ENCODE results near the gene MAN2A2.

MAN2A2 gene

DNA sequence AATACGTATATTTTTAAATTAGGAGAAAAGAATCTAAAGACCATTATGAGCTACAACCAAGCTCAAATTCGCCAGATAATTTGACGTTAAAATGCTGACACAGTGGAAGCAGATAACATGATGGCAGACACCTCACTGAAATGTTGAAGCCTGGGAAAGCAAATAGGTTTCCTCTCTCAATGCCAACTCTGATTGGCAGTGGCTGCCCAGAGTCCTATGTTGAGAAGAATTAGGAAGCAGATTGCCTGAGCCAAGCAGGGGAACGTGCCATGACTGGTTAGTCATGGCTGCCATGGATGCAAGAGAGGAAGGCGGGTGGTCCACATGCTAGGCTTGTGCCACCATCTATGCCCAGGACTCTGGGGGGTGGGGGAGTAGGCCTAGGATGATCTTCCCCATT, 35.2 kb downstream of the MAN2A2 start:
- TF ChIP-seq ZFP30 (CRISPR knock-in tag; IDR thresholded peaks at IDR 0.05): no peak
- no peak for TF ChIP-seq ZNF8 (CRISPR knock-in tag; IDR thresholded peaks at IDR 0.05)
- no peak for TF ChIP-seq RARB (CRISPR knock-in tag; IDR thresholded peaks at IDR 0.05)
- TF ChIP-seq ISL1 (CRISPR knock-in tag; IDR thresholded peaks at IDR 0.05): no peak
- TF ChIP-seq, protein P1, sequence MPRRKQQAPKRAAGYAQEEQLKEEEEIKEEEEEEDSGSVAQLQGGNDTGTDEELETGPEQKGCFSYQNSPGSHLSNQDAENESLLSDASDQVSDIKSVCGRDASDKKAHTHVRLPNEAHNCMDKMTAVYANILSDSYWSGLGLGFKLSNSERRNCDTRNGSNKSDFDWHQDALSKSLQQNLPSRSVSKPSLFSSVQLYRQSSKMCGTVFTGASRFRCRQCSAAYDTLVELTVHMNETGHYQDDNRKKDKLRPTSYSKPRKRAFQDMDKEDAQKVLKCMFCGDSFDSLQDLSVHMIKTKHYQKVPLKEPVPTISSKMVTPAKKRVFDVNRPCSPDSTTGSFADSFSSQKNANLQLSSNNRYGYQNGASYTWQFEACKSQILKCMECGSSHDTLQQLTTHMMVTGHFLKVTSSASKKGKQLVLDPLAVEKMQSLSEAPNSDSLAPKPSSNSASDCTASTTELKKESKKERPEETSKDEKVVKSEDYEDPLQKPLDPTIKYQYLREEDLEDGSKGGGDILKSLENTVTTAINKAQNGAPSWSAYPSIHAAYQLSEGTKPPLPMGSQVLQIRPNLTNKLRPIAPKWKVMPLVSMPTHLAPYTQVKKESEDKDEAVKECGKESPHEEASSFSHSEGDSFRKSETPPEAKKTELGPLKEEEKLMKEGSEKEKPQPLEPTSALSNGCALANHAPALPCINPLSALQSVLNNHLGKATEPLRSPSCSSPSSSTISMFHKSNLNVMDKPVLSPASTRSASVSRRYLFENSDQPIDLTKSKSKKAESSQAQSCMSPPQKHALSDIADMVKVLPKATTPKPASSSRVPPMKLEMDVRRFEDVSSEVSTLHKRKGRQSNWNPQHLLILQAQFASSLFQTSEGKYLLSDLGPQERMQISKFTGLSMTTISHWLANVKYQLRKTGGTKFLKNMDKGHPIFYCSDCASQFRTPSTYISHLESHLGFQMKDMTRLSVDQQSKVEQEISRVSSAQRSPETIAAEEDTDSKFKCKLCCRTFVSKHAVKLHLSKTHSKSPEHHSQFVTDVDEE (CRISPR knock-in tag; IDR thresholded peaks at IDR 0.05): no peak
- no peak for TF ChIP-seq GLIS3 (CRISPR knock-in tag; IDR thresholded peaks at IDR 0.05)
- no peak for TF ChIP-seq CSDC2 (CRISPR knock-in tag; IDR thresholded peaks at IDR 0.05)
- no peak for TF ChIP-seq TOX (CRISPR knock-in tag; IDR thresholded peaks at IDR 0.05; ENCODE audit: borderline replicate concordance)
- TF ChIP-seq OSR1 (CRISPR knock-in tag; IDR thresholded peaks at IDR 0.05): no peak
- TF ChIP-seq BACH2 (CRISPR knock-in tag; IDR thresholded peaks at IDR 0.05; ENCODE audit: borderline replicate concordance): no peak
- TF ChIP-seq ZFP3 (CRISPR knock-in tag; IDR thresholded peaks at IDR 0.05): no peak
- TF ChIP-seq ESRRG (CRISPR knock-in tag; IDR thresholded peaks at IDR 0.05): no peak
- TF ChIP-seq, protein P2, sequence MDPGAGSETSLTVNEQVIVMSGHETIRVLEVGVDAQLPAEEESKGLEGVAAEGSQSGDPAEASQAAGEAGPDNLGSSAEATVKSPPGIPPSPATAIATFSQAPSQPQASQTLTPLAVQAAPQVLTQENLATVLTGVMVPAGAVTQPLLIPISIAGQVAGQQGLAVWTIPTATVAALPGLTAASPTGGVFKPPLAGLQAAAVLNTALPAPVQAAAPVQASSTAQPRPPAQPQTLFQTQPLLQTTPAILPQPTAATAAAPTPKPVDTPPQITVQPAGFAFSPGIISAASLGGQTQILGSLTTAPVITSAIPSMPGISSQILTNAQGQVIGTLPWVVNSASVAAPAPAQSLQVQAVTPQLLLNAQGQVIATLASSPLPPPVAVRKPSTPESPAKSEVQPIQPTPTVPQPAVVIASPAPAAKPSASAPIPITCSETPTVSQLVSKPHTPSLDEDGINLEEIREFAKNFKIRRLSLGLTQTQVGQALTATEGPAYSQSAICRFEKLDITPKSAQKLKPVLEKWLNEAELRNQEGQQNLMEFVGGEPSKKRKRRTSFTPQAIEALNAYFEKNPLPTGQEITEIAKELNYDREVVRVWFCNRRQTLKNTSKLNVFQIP (CRISPR knock-in tag; IDR thresholded peaks at IDR 0.05; ENCODE audit: borderline replicate concordance, low read depth): no peak
- no peak for TF ChIP-seq ZC3H10 (CRISPR knock-in tag; IDR thresholded peaks at IDR 0.05)
- TF ChIP-seq, protein P3, sequence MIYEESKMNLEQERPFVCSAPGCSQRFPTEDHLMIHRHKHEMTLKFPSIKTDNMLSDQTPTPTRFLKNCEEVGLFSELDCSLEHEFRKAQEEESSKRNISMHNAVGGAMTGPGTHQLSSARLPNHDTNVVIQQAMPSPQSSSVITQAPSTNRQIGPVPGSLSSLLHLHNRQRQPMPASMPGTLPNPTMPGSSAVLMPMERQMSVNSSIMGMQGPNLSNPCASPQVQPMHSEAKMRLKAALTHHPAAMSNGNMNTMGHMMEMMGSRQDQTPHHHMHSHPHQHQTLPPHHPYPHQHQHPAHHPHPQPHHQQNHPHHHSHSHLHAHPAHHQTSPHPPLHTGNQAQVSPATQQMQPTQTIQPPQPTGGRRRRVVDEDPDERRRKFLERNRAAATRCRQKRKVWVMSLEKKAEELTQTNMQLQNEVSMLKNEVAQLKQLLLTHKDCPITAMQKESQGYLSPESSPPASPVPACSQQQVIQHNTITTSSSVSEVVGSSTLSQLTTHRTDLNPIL (CRISPR knock-in tag; IDR thresholded peaks at IDR 0.05; ENCODE audit: low read depth): no peak
- TF ChIP-seq PPARA (CRISPR knock-in tag; IDR thresholded peaks at IDR 0.05; ENCODE audit: borderline replicate concordance): no peak
- no peak for TF ChIP-seq ZNF565 (CRISPR knock-in tag; conservative IDR thresholded peaks at IDR 0.05; ENCODE audit: low read depth)
- TF ChIP-seq, protein P4, sequence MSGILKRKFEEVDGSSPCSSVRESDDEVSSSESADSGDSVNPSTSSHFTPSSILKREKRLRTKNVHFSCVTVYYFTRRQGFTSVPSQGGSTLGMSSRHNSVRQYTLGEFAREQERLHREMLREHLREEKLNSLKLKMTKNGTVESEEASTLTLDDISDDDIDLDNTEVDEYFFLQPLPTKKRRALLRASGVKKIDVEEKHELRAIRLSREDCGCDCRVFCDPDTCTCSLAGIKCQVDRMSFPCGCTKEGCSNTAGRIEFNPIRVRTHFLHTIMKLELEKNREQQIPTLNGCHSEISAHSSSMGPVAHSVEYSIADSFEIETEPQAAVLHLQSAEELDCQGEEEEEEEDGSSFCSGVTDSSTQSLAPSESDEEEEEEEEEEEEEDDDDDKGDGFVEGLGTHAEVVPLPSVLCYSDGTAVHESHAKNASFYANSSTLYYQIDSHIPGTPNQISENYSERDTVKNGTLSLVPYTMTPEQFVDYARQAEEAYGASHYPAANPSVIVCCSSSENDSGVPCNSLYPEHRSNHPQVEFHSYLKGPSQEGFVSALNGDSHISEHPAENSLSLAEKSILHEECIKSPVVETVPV (CRISPR knock-in tag; IDR thresholded peaks at IDR 0.05): no peak
- TF ChIP-seq ZNF70 (CRISPR knock-in tag; IDR thresholded peaks at IDR 0.05): no peak
- no peak for ATAC-seq

DNA sequence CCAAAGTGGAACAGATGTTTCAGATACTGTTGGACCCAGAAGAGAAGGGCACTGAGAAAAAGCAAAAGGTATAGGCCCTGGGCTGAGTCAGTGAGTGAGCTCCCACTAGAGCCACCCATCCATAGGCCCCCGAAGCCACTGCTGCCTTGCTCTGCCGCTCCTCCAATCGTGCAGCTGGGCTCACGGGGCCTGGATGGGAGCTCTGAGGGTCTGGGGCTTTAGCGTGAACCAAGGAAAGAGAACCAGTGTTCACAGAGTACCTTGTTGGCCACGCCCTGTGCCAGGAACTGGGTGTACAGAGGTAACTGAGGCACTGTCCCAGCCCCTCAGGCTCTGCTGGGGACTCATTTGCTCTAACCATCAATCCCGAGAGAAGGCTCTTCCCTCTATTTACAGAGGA, 36.7 kb downstream of the MAN2A2 start:
- TF ChIP-seq, protein P2 (CRISPR knock-in tag; IDR thresholded peaks at IDR 0.05; ENCODE audit: borderline replicate concordance, low read depth): no peak
- TF ChIP-seq, protein P4 (CRISPR knock-in tag; IDR thresholded peaks at IDR 0.05): no peak
- TF ChIP-seq ZNF565 (CRISPR knock-in tag; conservative IDR thresholded peaks at IDR 0.05; ENCODE audit: low read depth) (no peak), RARB (CRISPR knock-in tag; IDR thresholded peaks at IDR 0.05) (no peak), SNAI2 (CRISPR knock-in tag; IDR thresholded peaks at IDR 0.05) (no peak), OSR1 (CRISPR knock-in tag; IDR thresholded peaks at IDR 0.05) (no peak), ZFP30 (CRISPR knock-in tag; IDR thresholded peaks at IDR 0.05) (no peak), ZNF8 (CRISPR knock-in tag; IDR thresholded peaks at IDR 0.05) (no peak), ZC3H10 (CRISPR knock-in tag; IDR thresholded peaks at IDR 0.05) (no peak), PPARA (CRISPR knock-in tag; IDR thresholded peaks at IDR 0.05; ENCODE audit: borderline replicate concordance) (no peak), TCF4 (CRISPR knock-in tag; IDR thresholded peaks at IDR 0.05; ENCODE audit: borderline replicate concordance) (no peak), ZNF70 (CRISPR knock-in tag; IDR thresholded peaks at IDR 0.05) (no peak), ISL1 (CRISPR knock-in tag; IDR thresholded peaks at IDR 0.05) (no peak), GLIS3 (CRISPR knock-in tag; IDR thresholded peaks at IDR 0.05) (no peak), CSDC2 (CRISPR knock-in tag; IDR thresholded peaks at IDR 0.05) (no peak), BACH2 (CRISPR knock-in tag; IDR thresholded peaks at IDR 0.05; ENCODE audit: borderline replicate concordance) (no peak), ESRRG (CRISPR knock-in tag; IDR thresholded peaks at IDR 0.05) (no peak), ARNTL (CRISPR knock-in tag; IDR thresholded peaks at IDR 0.05; ENCODE audit: borderline replicate concordance, low read depth) (no peak)
- TF ChIP-seq, protein P1 (CRISPR knock-in tag; IDR thresholded peaks at IDR 0.05): no peak
- ATAC-seq: no peak

Measured in SK-N-SH treated with all-trans-retinoic acid at 6 μM for 48 hours (cell line).